D721Med (cell line): ENCODE results near the gene MAD1L1.

Experiments used
- DNase-seq: peaks from one replicate; pipeline ENCODE4 v3.0.0; 2011; ENCODE audit warnings: low spot score; ENCODE audit not compliant: insufficient read length
- FAIRE-seq: peaks from 2 replicates; lab custom pipeline; 2011; peaks lifted over from hg19 to GRCh38; lab: Jason Lieb, UNC
- CTCF ChIP-seq: IDR thresholded peaks from 2 replicates; pipeline ENCODE4 v1.5.1; 2012; ENCODE audit warnings: mild to moderate bottlenecking, control low read depth; ENCODE audit not compliant: insufficient read depth; ENCODE audit errors: missing control alignments

The MAD1L1 gene

GRCh38 chr7:1952781-1953180 lies 280.0 kb downstream of the MAD1L1 start:
- DNase-seq: no peak
- no peak for TF ChIP-seq CTCF
- FAIRE-seq: no peak

GRCh38 chr7:1952169-1952760 lies 280.5 kb downstream of the MAD1L1 start:
- FAIRE-seq (no peak), DNase-seq (no peak)
- no peak for TF ChIP-seq CTCF

GRCh38 chr7:1951600-1951999 lies 281.1 kb downstream of the MAD1L1 start:
- TF ChIP-seq CTCF: no peak
- DNase-seq (no peak), FAIRE-seq (no peak)

GRCh38 chr7:1951159-1951536 lies 281.6 kb downstream of the MAD1L1 start:
- no peak for DNase-seq
- no peak for TF ChIP-seq CTCF
- FAIRE-seq: no peak

GRCh38 chr7:1950452-1951158 lies 282.1 kb downstream of the MAD1L1 start:
- FAIRE-seq (no peak), DNase-seq (no peak)
- TF ChIP-seq CTCF: no peak

- no peak for DNase-seq
- no peak for FAIRE-seq
- TF ChIP-seq CTCF: no peak
Measured at GRCh38 chr7:1950066-1950451, 282.7 kb downstream of the MAD1L1 start.

- no peak for FAIRE-seq
- DNase-seq: no peak
- TF ChIP-seq CTCF: no peak
Measured at GRCh38 chr7:1949681-1950055, 283.1 kb downstream of the MAD1L1 start.
